Measurements from ENCODE around the gene RALGAPA2.

- TF ChIP-seq ARNT (IDR thresholded peaks at IDR 0.05) (no peak), FOXM1 (IDR thresholded peaks at IDR 0.05; ENCODE audit: borderline replicate concordance) (no peak), SUZ12 (IDR thresholded peaks at IDR 0.05) (no peak), PKNOX1 (IDR thresholded peaks at IDR 0.05) (no peak), HDGF (IDR thresholded peaks at IDR 0.05; ENCODE audit: borderline replicate concordance) (no peak), NFRKB (IDR thresholded peaks at IDR 0.05) (no peak), SP1 (IDR thresholded peaks at IDR 0.05) (no peak)
Observed at GRCh38 chr20:20551409-20551808, 161.0 kb downstream of the RALGAPA2 start.
